SK-N-SH (cell line): ENCODE results near the gene PIK3R1. TPM values are rescaled to one million over a fixed set of nuclear protein-coding genes. Genes with fewer than 3 reads are reported as not detected.
A peak's percentile ranks its signal among the peaks of the same experiment; 100 is the strongest.

Experiments used
- CTCF ChIA-PET: fragments of 300-600, 350-600 bp; formaldehyde crosslinking; extraction: SDS; loops from one replicate; lab custom pipeline; 2021; lab: Yijun Ruan, JAX
- POLR2A ChIA-PET: fragments of 350-600 bp; sonication (Branson Sonifier 250); formaldehyde crosslinking; extraction: SDS; loops from one replicate; lab custom pipeline; 2020; ENCODE audit warnings: antibody characterized with exemption, inconsistent platforms; lab: Yijun Ruan, JAX
- DNase-seq: peaks from one replicate; pipeline ENCODE4 v3.0.0; 2012
- H2AFZ ChIP-seq: fragments of 200-600 bp; sonication (generic); 2 replicates; pipeline ENCODE4 v1.8.1; 2016; ENCODE audit warnings: antibody characterized with exemption, mild to moderate bottlenecking, low read depth
- H3F3A ChIP-seq: fragments of 200-600 bp; sonication (generic); replicated peaks from 2 replicates; pipeline ENCODE3; 2016; ENCODE audit warnings: antibody characterized with exemption, mild to moderate bottlenecking; ENCODE audit not compliant: insufficient read depth
- H3K27ac ChIP-seq, 2 experiments: fragments of 200-500 bp in 1 of 2; fragments of 200-600 bp in 1 of 2; sonication (Bioruptor generic) in 1 of 2; sonication (generic), shearing (Covaris generic) in 1 of 2; 2 replicates each; pipeline versions ENCODE4 v1.5.1 to v1.6.1; 2014 to 2016; ENCODE audit warnings: low read depth in 2 of 2, inconsistent platforms in 1 of 2, low read length in 1 of 2, mild to moderate bottlenecking in 1 of 2, mixed read lengths in 1 of 2
- H3K27me3 ChIP-seq: fragments of 200-600 bp; sonication (generic), shearing (Covaris generic); 2 replicates; pipeline ENCODE4 v1.6.1; 2016; ENCODE audit warnings: mixed run types; ENCODE audit not compliant: insufficient read depth
- H3K36me3 ChIP-seq, 2 experiments: fragments of 200-500 bp in 1 of 2; fragments of 200-600 bp in 1 of 2; sonication (Bioruptor generic) in 1 of 2; sonication (generic) in 1 of 2; replicated peaks in 1 of 2; 2 replicates each; pipeline versions ENCODE3 to v1.5.1; 2014 to 2016; ENCODE audit warnings: low read length in 1 of 2, mild to moderate bottlenecking in 1 of 2; ENCODE audit not compliant: insufficient read depth in 2 of 2, control insufficient read depth in 1 of 2
- H3K4me1 ChIP-seq, 2 experiments: fragments of 200-500 bp in 1 of 2; fragments of 200-600 bp in 1 of 2; sonication (Bioruptor generic) in 1 of 2; sonication (generic), shearing (Covaris generic) in 1 of 2; 2 replicates each; pipeline versions ENCODE4 v1.5.1 to v1.6.1; 2014 to 2016; ENCODE audit warnings: low read depth in 1 of 2, low read length in 1 of 2, mixed run types in 1 of 2; ENCODE audit not compliant: insufficient read depth in 2 of 2, control insufficient read depth in 1 of 2
- H3K4me2 ChIP-seq: fragments of 200-600 bp; sonication (generic), shearing (Covaris generic); 2 replicates; pipeline ENCODE4 v1.6.1; 2017; ENCODE audit warnings: mixed run types
- H3K4me3 ChIP-seq, 2 experiments: fragments of 200-500 bp in 1 of 2; fragments of 200-600 bp in 1 of 2; sonication (Bioruptor generic) in 1 of 2; sonication (generic), shearing (Covaris generic) in 1 of 2; 2 replicates each; pipeline versions ENCODE4 v1.5.1 to v1.8.1; 2014 to 2016; ENCODE audit warnings: low read depth in 2 of 2, inconsistent platforms in 1 of 2, low read length in 1 of 2, mild to moderate bottlenecking in 1 of 2, mixed read lengths in 1 of 2, moderate library complexity in 1 of 2
- H3K79me2 ChIP-seq: fragments of 200-600 bp; sonication (generic); 2 replicates; pipeline ENCODE4 v1.8.1; 2017; ENCODE audit warnings: mild to moderate bottlenecking; ENCODE audit not compliant: insufficient read depth
- H3K9ac ChIP-seq: fragments of 200-600 bp; sonication (generic); 2 replicates; pipeline ENCODE4 v1.6.1; 2017; ENCODE audit warnings: mixed run types
- H3K9me2 ChIP-seq: fragments of 200-600 bp; sonication (generic); 2 replicates; pipeline ENCODE4 v1.6.1; 2017; ENCODE audit warnings: mixed run types
- H3K9me3 ChIP-seq: fragments of 200-600 bp; sonication (generic); 2 replicates; pipeline ENCODE4 v1.6.1; 2017; ENCODE audit warnings: mixed run types, mild to moderate bottlenecking, moderate library complexity
- H4K20me1 ChIP-seq: fragments of 200-600 bp; sonication (generic); 2 replicates; pipeline ENCODE4 v1.6.1; 2017; ENCODE audit warnings: mild to moderate bottlenecking, mixed run types; ENCODE audit not compliant: insufficient read depth
- CHD2 ChIP-seq: fragments of 150-350 bp; IDR thresholded peaks from 2 replicates; pipeline ENCODE4 v1.6.1; 2018; ENCODE audit warnings: low read length; ENCODE audit not compliant: partially characterized antibody
- EP300 ChIP-seq, 2 experiments: IDR thresholded peaks; 2 replicates each; pipeline versions ENCODE4 v1.4.0 to v1.6.1; 2012; ENCODE audit warnings: borderline replicate concordance in 1 of 2, low read depth in 1 of 2, low read length in 1 of 2
- FOXM1 ChIP-seq: IDR thresholded peaks from 2 replicates; pipeline ENCODE4 v1.4.0; 2012; ENCODE audit warnings: low read depth, mild to moderate bottlenecking
- JUND ChIP-seq: IDR thresholded peaks from 2 replicates; pipeline ENCODE4 v1.4.0; 2012
- NRF1 ChIP-seq: IDR thresholded peaks from 2 replicates; pipeline ENCODE4 v1.6.1; 2012; ENCODE audit warnings: low read depth, mild to moderate bottlenecking, low read length
- POLR2AphosphoS5 ChIP-seq: IDR thresholded peaks from 2 replicates; pipeline ENCODE4 v1.6.1; 2012; ENCODE audit warnings: low read depth, low read length
- RAD21 ChIP-seq: IDR thresholded peaks from 2 replicates; pipeline ENCODE4 v1.6.1; 2012; ENCODE audit warnings: mild to moderate bottlenecking, low read length
- RFX5 ChIP-seq: IDR thresholded peaks from 2 replicates; pipeline ENCODE4 v1.6.1; 2012; ENCODE audit warnings: mild to moderate bottlenecking, improper control_type of control experiment, low read length
- RXRA ChIP-seq: IDR thresholded peaks from 2 replicates; pipeline ENCODE4 v1.4.0; 2012; ENCODE audit warnings: low read depth, mild to moderate bottlenecking, borderline replicate concordance
- SMC3 ChIP-seq: IDR thresholded peaks from 2 replicates; pipeline ENCODE4 v1.6.1; 2012; ENCODE audit warnings: low read depth, low read length, improper control_type of control experiment
- TEAD4 ChIP-seq: IDR thresholded peaks from 2 replicates; pipeline ENCODE4 v1.4.0; 2012; ENCODE audit warnings: mild to moderate bottlenecking, borderline replicate concordance; ENCODE audit not compliant: insufficient read depth
- WGBS: methylation state at CpG from one replicate; pipeline ENCODE4 v1.1.6; 2017; ENCODE audit warnings: low lambda C conversion rate; 5-methylcytosine and 5-hydroxymethylcytosine counted together
- polyA plus RNA-seq, 3 experiments: library from polyadenylated mRNA; depleted of rRNA; stranded (reverse); fragments of >200 nt; gene quantifications; 2 replicates each; pipeline ENCODE4 v1.2.3, GENCODE V29; 2012
- TF ChIP-seq, protein P1 (sequence below): IDR thresholded peaks from 2 replicates; pipeline ENCODE4; 2012
- TF ChIP-seq, protein P2 (sequence below): fragments of 150-350 bp; IDR thresholded peaks from 2 replicates; pipeline ENCODE4 v1.6.1; 2017; ENCODE audit warnings: antibody characterized with exemption, low read length, low read depth, borderline replicate concordance
- TF ChIP-seq, protein P3 (sequence below): IDR thresholded peaks from 2 replicates; pipeline ENCODE4 v1.4.0; 2012; ENCODE audit warnings: low read depth
- TF ChIP-seq, protein P4 (sequence below): fragments of 150-350 bp; IDR thresholded peaks from 2 replicates; pipeline ENCODE4 v1.6.1; 2016; ENCODE audit warnings: mild to moderate bottlenecking, low read depth, low read length

The PIK3R1 gene
- polyA plus RNA-seq, 1 of the 3 experiments (the other 2 are of a cell fraction): 2.0 TPM

DNA sequence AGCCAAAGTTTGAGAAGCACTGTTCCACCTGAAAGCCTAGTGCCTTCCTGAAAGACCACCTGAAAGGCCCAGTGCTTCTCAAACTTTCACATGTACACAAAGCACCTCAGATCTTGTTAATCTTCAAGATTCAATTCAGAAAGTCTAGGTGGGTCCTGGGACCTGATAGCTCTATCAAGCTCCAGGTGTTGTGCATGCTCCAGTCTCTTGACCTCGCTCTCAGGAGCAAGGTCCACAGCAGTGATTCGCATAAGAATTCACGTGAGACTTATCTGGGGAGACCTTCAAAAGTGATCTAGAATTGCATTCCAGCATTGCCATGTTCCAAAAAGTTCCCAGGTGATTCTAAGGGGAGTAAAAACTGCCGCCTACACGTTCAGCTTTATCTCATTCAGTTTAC, 102.1 kb downstream of the PIK3R1 start:
- no peak overlapping the region for H3K4me2 ChIP-seq
- H3K4me3 ChIP-seq: no peak overlapping the region
- H3K27ac ChIP-seq: no peak overlapping the region
- no peaks in the 10 kb centered on the region for H3K79me2 ChIP-seq
- TF ChIP-seq POLR2AphosphoS5 (no peak), EP300 (IDR thresholded peaks at IDR 0.05; ENCODE audit: borderline replicate concordance in 1 of 2, low read depth in 1 of 2, low read length in 1 of 2) (no peak), FOXM1 (no peak), TEAD4 (no peak), SMC3 (no peak), CHD2 (no peak), JUND (no peak), RXRA (no peak), NRF1 (no peak)
- TF ChIP-seq, protein P1, sequence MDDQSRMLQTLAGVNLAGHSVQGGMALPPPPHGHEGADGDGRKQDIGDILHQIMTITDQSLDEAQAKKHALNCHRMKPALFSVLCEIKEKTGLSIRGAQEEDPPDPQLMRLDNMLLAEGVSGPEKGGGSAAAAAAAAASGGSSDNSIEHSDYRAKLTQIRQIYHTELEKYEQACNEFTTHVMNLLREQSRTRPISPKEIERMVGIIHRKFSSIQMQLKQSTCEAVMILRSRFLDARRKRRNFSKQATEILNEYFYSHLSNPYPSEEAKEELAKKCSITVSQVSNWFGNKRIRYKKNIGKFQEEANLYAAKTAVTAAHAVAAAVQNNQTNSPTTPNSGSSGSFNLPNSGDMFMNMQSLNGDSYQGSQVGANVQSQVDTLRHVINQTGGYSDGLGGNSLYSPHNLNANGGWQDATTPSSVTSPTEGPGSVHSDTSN: no peak
- TF ChIP-seq, protein P2, sequence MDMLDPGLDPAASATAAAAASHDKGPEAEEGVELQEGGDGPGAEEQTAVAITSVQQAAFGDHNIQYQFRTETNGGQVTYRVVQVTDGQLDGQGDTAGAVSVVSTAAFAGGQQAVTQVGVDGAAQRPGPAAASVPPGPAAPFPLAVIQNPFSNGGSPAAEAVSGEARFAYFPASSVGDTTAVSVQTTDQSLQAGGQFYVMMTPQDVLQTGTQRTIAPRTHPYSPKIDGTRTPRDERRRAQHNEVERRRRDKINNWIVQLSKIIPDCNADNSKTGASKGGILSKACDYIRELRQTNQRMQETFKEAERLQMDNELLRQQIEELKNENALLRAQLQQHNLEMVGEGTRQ: no peak
- H3K27me3 ChIP-seq: no peaks in the 10 kb centered on the region
- no peaks in the 10 kb centered on the region for H4K20me1 ChIP-seq
- no peak overlapping the region for H3K9ac ChIP-seq
- H3K36me3 ChIP-seq: no peaks in the 10 kb centered on the region
- H3K4me1 ChIP-seq: no peaks in the 10 kb centered on the region; a peak in 1 of 4 replicates
- H2AFZ ChIP-seq: no peak overlapping the region
- ChIA-PET CTCF (no interaction called here), POLR2A (no interaction called here)
- DNase-seq: no peak
- 70% methylated on average over 5 of the region's 5 CpGs for WGBS
- no peaks in the 10 kb centered on the region for H3K9me2 ChIP-seq
- H3K9me3 ChIP-seq: no peaks in the 10 kb centered on the region
- peaks cover 8% of the 10 kb centered on the region for H3F3A ChIP-seq

DNA sequence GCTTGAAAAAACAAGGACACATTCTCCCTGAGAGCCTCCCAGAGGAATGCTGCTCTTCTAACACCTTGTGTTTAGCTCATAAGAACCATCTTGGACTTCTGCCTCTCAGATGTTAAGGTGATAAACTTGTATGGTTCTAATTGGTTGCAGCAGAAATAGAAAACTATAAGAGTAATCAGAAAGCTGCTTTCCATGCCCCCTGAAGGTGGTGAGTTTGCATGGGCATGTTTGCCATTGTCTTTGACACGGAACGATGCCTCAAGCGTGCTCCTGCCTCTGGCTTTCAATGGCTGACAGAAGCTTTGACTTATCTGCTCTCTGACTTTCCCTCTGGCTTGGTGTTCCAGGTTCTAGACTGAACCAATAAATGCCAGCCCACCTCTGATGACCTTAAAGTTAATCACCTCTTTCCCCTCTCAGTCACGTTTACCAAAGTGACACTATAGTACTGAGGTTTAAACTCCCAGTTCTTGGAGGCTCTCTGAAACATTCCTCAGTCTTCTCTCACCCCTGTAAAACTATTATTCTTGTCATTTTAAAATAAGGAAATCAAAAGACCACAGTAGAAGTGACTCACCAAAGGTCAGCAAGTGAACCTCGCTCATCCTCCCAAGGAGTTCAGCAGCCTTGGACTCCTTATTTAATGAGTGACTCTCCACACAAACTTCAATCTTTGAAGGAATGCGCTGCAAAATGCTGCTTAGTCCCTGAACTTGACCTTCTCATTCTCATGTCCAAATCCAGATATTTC, 103.6 kb downstream of the PIK3R1 start:
- Histone ChIP-seq H3K27me3 (no peaks in the 10 kb centered on the region), H3K79me2 (no peaks in the 10 kb centered on the region), H3K9me2 (no peaks in the 10 kb centered on the region), H3K9ac (no peak overlapping the region), H3K4me1 (no peaks in the 10 kb centered on the region; a peak in 1 of 4 replicates), H2AFZ (no peak overlapping the region), H3K4me3 (no peak overlapping the region), H3K36me3 (no peaks in the 10 kb centered on the region), H3K27ac (no peak overlapping the region), H3F3A (peaks cover 8% of the 10 kb centered on the region), H4K20me1 (no peaks in the 10 kb centered on the region), H3K9me3 (no peaks in the 10 kb centered on the region), H3K4me2 (peak overlapping the region; percentile 6; the same call in 1 of the 2 replicates)
- CTCF ChIA-PET: no interaction called here
- TF ChIP-seq RFX5: no peak
- TF ChIP-seq RXRA: no peak
- TF ChIP-seq RAD21: no peak
- TF ChIP-seq, protein P3, sequence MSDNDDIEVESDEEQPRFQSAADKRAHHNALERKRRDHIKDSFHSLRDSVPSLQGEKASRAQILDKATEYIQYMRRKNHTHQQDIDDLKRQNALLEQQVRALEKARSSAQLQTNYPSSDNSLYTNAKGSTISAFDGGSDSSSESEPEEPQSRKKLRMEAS: no peak
- TF ChIP-seq, protein P4, sequence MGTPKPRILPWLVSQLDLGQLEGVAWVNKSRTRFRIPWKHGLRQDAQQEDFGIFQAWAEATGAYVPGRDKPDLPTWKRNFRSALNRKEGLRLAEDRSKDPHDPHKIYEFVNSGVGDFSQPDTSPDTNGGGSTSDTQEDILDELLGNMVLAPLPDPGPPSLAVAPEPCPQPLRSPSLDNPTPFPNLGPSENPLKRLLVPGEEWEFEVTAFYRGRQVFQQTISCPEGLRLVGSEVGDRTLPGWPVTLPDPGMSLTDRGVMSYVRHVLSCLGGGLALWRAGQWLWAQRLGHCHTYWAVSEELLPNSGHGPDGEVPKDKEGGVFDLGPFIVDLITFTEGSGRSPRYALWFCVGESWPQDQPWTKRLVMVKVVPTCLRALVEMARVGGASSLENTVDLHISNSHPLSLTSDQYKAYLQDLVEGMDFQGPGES: no peak
- TF ChIP-seq, protein P1: no peak
- no peak for DNase-seq
- WGBS: 71% methylated on average over 6 of the region's 6 CpGs
- POLR2A ChIA-PET: no interaction called here
